HCT116 (cell line): ENCODE results near the gene KCNC3. TPM values are rescaled to one million over a fixed set of nuclear protein-coding genes. Genes with fewer than 3 reads are reported as not detected.

ENCODE experiments used
- ATAC-seq: fragments of 200-7000 bp; cut with Tn5 transposase; 2 replicates; pipeline ENCODE4 v1.9.1; 2020; ENCODE audit warnings: mild to moderate bottlenecking, moderate library complexity
- BruUV-seq: library from RNA; stranded (reverse); fragments of 400-500 nt; replicated peaks from 2 replicates; lab custom pipeline; 2021; lab: Mats Ljungman, UMichigan
- CTCF ChIA-PET: fragments of 300-600 bp; sonication (Branson Sonifier 250); formaldehyde crosslinking; loops from one replicate; lab custom pipeline; 2021; ENCODE audit warnings: antibody characterized with exemption; lab: Charles Lee
- POLR2A ChIA-PET: fragments of 300-600, 350-600 bp; sonication (Branson Sonifier 250); formaldehyde crosslinking; loops from one replicate; lab custom pipeline; 2021; ENCODE audit warnings: antibody characterized with exemption; lab: Charles Lee
- RAD21 ChIA-PET, 2 experiments: fragments of 300-600 bp; sonication (Branson Sonifier 250); formaldehyde crosslinking; loops; one replicate each; lab custom pipeline; 2023; ENCODE audit warnings: low total read pairs in 2 of 2; ENCODE audit not compliant: uncharacterized antibody in 2 of 2, unreplicated experiment in 2 of 2, low non-redundant PET in 1 of 2; lab: Charles Lee
- DNase-seq: peaks from one replicate; pipeline ENCODE4 v3.0.0-alpha.2; 2010; ENCODE audit warnings: low read depth, low spot score
- H2AFZ ChIP-seq: fragments of 200-600 bp; shearing (Covaris generic), sonication (generic); 2 replicates; pipeline ENCODE4 v1.6.1; 2017; ENCODE audit warnings: low read depth, mixed run types, mixed read lengths, antibody characterized with exemption, low read length; ENCODE audit not compliant: poor library complexity, severe bottlenecking
- H3K27ac ChIP-seq: 2 replicates; pipeline ENCODE4 v1.5.1; 2012; ENCODE audit warnings: low read depth, low read length
- H3K27me3 ChIP-seq: fragments of 200-600 bp; sonication (generic); 2 replicates; pipeline ENCODE4 v1.6.1; 2016; ENCODE audit warnings: mixed run types, low read length, mixed read lengths; ENCODE audit not compliant: insufficient read depth
- H3K36me3 ChIP-seq, 2 experiments: fragments of 200-500 bp in 1 of 2; fragments of 200-600 bp in 1 of 2; sonication (Bioruptor generic) in 1 of 2; sonication (generic) in 1 of 2; 2 replicates each; pipeline versions ENCODE4 v1.5.1 to v1.6.1; 2014 to 2016; ENCODE audit warnings: low read length in 2 of 2, inconsistent platforms in 1 of 2, mixed read lengths in 1 of 2, mixed run types in 1 of 2; ENCODE audit not compliant: insufficient read depth in 2 of 2, control insufficient read depth in 1 of 2
- H3K4me1 ChIP-seq, 2 experiments: fragments of 200-600 bp in 1 of 2; sonication (generic) in 1 of 2; 2 replicates each; pipeline versions ENCODE4 v1.5.1 to v1.6.1; 2012 to 2017; ENCODE audit warnings: low read length in 2 of 2, inconsistent platforms in 1 of 2, mild to moderate bottlenecking in 1 of 2, mixed read lengths in 1 of 2, mixed run types in 1 of 2, moderate library complexity in 1 of 2; ENCODE audit not compliant: insufficient read depth in 2 of 2, control insufficient read depth in 1 of 2
- H3K4me2 ChIP-seq: fragments of 200-600 bp; sonication (generic); 2 replicates; pipeline ENCODE4 v1.6.1; 2017; ENCODE audit warnings: mixed run types, low read length, mixed read lengths
- H3K4me3 ChIP-seq, 2 experiments: fragments of 200-600 bp in 1 of 2; sonication (generic) in 1 of 2; replicated peaks in 1 of 2; 2 replicates each; pipeline ENCODE4 v1.5.1; 2011 to 2016; ENCODE audit warnings: low read length in 2 of 2, control low read depth in 1 of 2, low read depth in 1 of 2, mild to moderate bottlenecking in 1 of 2, mixed read lengths in 1 of 2, mixed run types in 1 of 2
- H3K79me2 ChIP-seq: fragments of 200-600 bp; sonication (generic); 2 replicates; pipeline ENCODE4 v1.6.1; 2017; ENCODE audit warnings: mild to moderate bottlenecking, mixed run types, low read length, moderate library complexity, mixed read lengths; ENCODE audit not compliant: insufficient read depth
- H3K9ac ChIP-seq: fragments of 200-600 bp; sonication (generic); 2 replicates; pipeline ENCODE4 v1.6.1; 2016; ENCODE audit warnings: low read length, mixed read lengths
- H3K9me2 ChIP-seq: fragments of 200-600 bp; sonication (generic), shearing (Covaris generic); 2 replicates; pipeline ENCODE4 v1.6.1; 2017; ENCODE audit warnings: mixed run types, mild to moderate bottlenecking, moderate library complexity; ENCODE audit not compliant: insufficient read depth
- H3K9me3 ChIP-seq, 2 experiments: fragments of 200-500 bp in 1 of 2; fragments of 200-600 bp in 1 of 2; sonication (Bioruptor generic) in 1 of 2; sonication (generic) in 1 of 2; 2 replicates each; pipeline ENCODE4 v1.6.1; 2014 to 2017; ENCODE audit warnings: low read length in 2 of 2, mixed read lengths in 2 of 2, inconsistent platforms in 1 of 2, low read depth in 1 of 2, mild to moderate bottlenecking in 1 of 2, mixed run types in 1 of 2, moderate library complexity in 1 of 2; ENCODE audit not compliant: control insufficient read depth in 1 of 2, insufficient read depth in 1 of 2
- H4K20me1 ChIP-seq: fragments of 200-600 bp; sonication (generic), shearing (Covaris generic); 2 replicates; pipeline ENCODE4 v1.6.1; 2017; ENCODE audit warnings: mixed run types, mild to moderate bottlenecking, moderate library complexity; ENCODE audit not compliant: insufficient read depth
- CEBPB ChIP-seq: IDR thresholded peaks from 2 replicates; pipeline ENCODE4 v1.6.1; 2012; ENCODE audit warnings: low read depth
- EGR1 ChIP-seq: IDR thresholded peaks from 2 replicates; pipeline ENCODE4 v1.6.1; 2012; ENCODE audit warnings: low read depth
- ELF1 ChIP-seq: IDR thresholded peaks from 2 replicates; pipeline ENCODE4 v1.6.1; 2012; ENCODE audit warnings: low read depth, borderline replicate concordance
- EZH2phosphoT487 ChIP-seq: fragments of 200-600 bp; IDR thresholded peaks from 2 replicates; pipeline ENCODE4 v1.6.1; 2018; ENCODE audit warnings: antibody characterized with exemption, borderline replicate concordance
- JUND ChIP-seq: IDR thresholded peaks from 2 replicates; pipeline ENCODE4 v1.6.1; 2012
- MAX ChIP-seq: IDR thresholded peaks from 2 replicates; pipeline ENCODE4 v1.6.1; 2012
- POLR2A ChIP-seq: IDR thresholded peaks from 2 replicates; pipeline ENCODE4 v1.7.0; 2011; ENCODE audit warnings: borderline replicate concordance; ENCODE audit not compliant: insufficient read depth, insufficient read length; ENCODE audit errors: extremely low read depth
- POLR2AphosphoS5 ChIP-seq: IDR thresholded peaks from 2 replicates; pipeline ENCODE4 v1.6.1; 2011; ENCODE audit warnings: mild to moderate bottlenecking, low read depth, low read length, moderate library complexity
- RAD21 ChIP-seq: IDR thresholded peaks from 2 replicates; pipeline ENCODE4 v1.6.1; 2012; ENCODE audit warnings: low read depth, mild to moderate bottlenecking
- SP1 ChIP-seq: IDR thresholded peaks from 2 replicates; pipeline ENCODE4 v1.6.1; 2012; ENCODE audit warnings: low read depth
- SRF ChIP-seq: IDR thresholded peaks from 2 replicates; pipeline ENCODE4 v1.6.1; 2012; ENCODE audit warnings: low read depth
- intact Hi-C: fragments of 100-400 bp; cut with micrococcal nuclease; formaldehyde crosslinking; loops from 2 replicates; pipeline ENCODE4 v1.10.0; 2022
- total RNA-seq: library from RNA; stranded (reverse); gene quantifications from one replicate; pipeline ENCODE4 v1.2.1, GENCODE V29; 2021; ENCODE audit not compliant: unreplicated experiment
- TF ChIP-seq, protein P1 (sequence below): IDR thresholded peaks from 2 replicates; pipeline ENCODE4 v1.6.1; 2012; ENCODE audit warnings: low read depth

Gene KCNC3
- total RNA-seq, 1 experiment from 2014 or later, result 6.9 TPM

DNA sequence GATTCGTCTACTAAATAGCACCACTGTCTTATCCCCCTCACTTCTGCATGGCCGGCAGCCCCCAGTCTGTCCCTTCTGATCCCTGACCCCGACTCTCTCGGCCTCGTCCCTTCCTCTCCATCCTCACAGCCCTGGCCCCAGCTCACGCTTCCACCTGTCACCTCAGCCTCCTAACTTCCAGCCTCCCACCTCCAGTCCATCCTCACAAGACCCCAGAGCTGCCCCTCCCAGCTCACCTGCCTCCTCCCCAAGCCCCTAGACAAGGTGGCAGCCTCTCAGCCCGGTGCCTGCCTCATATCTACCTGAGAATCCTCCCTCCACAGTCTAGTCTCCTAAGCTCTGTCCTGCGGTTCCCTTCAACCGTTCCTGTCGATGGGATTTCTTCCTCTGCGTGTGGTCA lies 10.0 kb downstream of the KCNC3 start (continued):
- TF ChIP-seq, protein P1, sequence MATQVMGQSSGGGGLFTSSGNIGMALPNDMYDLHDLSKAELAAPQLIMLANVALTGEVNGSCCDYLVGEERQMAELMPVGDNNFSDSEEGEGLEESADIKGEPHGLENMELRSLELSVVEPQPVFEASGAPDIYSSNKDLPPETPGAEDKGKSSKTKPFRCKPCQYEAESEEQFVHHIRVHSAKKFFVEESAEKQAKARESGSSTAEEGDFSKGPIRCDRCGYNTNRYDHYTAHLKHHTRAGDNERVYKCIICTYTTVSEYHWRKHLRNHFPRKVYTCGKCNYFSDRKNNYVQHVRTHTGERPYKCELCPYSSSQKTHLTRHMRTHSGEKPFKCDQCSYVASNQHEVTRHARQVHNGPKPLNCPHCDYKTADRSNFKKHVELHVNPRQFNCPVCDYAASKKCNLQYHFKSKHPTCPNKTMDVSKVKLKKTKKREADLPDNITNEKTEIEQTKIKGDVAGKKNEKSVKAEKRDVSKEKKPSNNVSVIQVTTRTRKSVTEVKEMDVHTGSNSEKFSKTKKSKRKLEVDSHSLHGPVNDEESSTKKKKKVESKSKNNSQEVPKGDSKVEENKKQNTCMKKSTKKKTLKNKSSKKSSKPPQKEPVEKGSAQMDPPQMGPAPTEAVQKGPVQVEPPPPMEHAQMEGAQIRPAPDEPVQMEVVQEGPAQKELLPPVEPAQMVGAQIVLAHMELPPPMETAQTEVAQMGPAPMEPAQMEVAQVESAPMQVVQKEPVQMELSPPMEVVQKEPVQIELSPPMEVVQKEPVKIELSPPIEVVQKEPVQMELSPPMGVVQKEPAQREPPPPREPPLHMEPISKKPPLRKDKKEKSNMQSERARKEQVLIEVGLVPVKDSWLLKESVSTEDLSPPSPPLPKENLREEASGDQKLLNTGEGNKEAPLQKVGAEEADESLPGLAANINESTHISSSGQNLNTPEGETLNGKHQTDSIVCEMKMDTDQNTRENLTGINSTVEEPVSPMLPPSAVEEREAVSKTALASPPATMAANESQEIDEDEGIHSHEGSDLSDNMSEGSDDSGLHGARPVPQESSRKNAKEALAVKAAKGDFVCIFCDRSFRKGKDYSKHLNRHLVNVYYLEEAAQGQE, result no peak
- TF ChIP-seq POLR2AphosphoS5 (no peak), ELF1 (no peak)

- no peak for DNase-seq
- intact Hi-C loops, result no loop called here
- H3K4me1 ChIP-seq, result peaks cover 0 to 4% of the 10 kb centered on the region in 2 experiments; a peak in 1 of 4 replicates
- H3K36me3 ChIP-seq, result peaks cover 2% of the 10 kb centered on the region in 2 experiments; a peak in 2 of 4 replicates
- CTCF ChIA-PET, result no interaction called here
- no peaks in the 10 kb centered on the region for H4K20me1 ChIP-seq
- H3K9me2 ChIP-seq, result no peaks in the 10 kb centered on the region
- H3K27me3 ChIP-seq, result no peaks in the 10 kb centered on the region
- no peak overlapping the region for H3K27ac ChIP-seq
- H3K4me3 ChIP-seq, result no peak overlapping the region
- no peaks in the 10 kb centered on the region; the same call in 1 of the 2 replicates for H3K79me2 ChIP-seq
- ATAC-seq, result no peak
- BruUV-seq, result no TSS peak
- no peaks in the 10 kb centered on the region for H3K9me3 ChIP-seq
- H3K9ac ChIP-seq, result no peak overlapping the region
- H2AFZ ChIP-seq, result no peak overlapping the region
- POLR2A ChIA-PET, result no interaction called here
- TF ChIP-seq SRF, result no peak
- no peak for TF ChIP-seq POLR2A
- TF ChIP-seq, protein P1, result no peak
- no peak for TF ChIP-seq SP1
- TF ChIP-seq EZH2phosphoT487, result no peak
- no peak for TF ChIP-seq RAD21
- TF ChIP-seq MAX, result no peak
- no peak for TF ChIP-seq CEBPB
- TF ChIP-seq JUND, result no peak
- TF ChIP-seq EGR1, result no peak
- TF ChIP-seq, all 23 proteins: peak for 0
- RAD21 ChIA-PET, result no interaction called here
- no peak overlapping the region for H3K4me2 ChIP-seq
Measured at GRCh38 chr19:50318438-50318837, 10.7 kb downstream of the KCNC3 start.
